PC-9 (cell line): ENCODE results near the gene BCAS3. TPM values are rescaled to one million over a fixed set of nuclear protein-coding genes. Genes with fewer than 3 reads are reported as not detected.

Source experiments
- BruUV-seq: library from RNA; stranded (reverse); fragments of 400-500 nt; replicated peaks from 2 replicates; lab custom pipeline; 2021; lab: Mats Ljungman, UMichigan
- CTCF ChIA-PET: fragments of 300-600 bp; sonication (Branson Sonifier 250); formaldehyde crosslinking; loops from one replicate; lab custom pipeline; 2022; ENCODE audit warnings: antibody characterized with exemption; lab: Charles Lee
- POLR2A ChIA-PET: fragments of 300-600 bp; sonication (Branson Sonifier 250); formaldehyde crosslinking; loops from one replicate; lab custom pipeline; 2022; ENCODE audit warnings: antibody characterized with exemption; ENCODE audit not compliant: unreplicated experiment; lab: Charles Lee
- DNase-seq, 2 experiments: peaks; one replicate each; pipeline versions ENCODE4 v3.0.0 to v3.0.0-alpha.2; 2015 to 2022; ENCODE audit warnings: mixed read lengths in 1 of 2
- H2AFZ ChIP-seq: fragments of 200-600 bp; sonication (generic); 2 replicates; pipeline ENCODE4 v1.8.1; 2017; ENCODE audit warnings: antibody characterized with exemption
- H3F3A ChIP-seq: fragments of 200-600 bp; sonication (generic); 2 replicates; pipeline ENCODE4 v1.8.1; 2017; ENCODE audit warnings: antibody characterized with exemption, mild to moderate bottlenecking, low read depth; ENCODE audit not compliant: insufficient read depth
- H3K27ac ChIP-seq: fragments of 200-600 bp; sonication (generic); 2 replicates; pipeline ENCODE4 v1.6.1; 2016; ENCODE audit warnings: mixed run types
- H3K27me3 ChIP-seq: fragments of 200-600 bp; sonication (generic); 2 replicates; pipeline ENCODE4 v1.6.1; 2016; ENCODE audit warnings: low read depth, mixed run types; ENCODE audit not compliant: insufficient read depth
- H3K36me3 ChIP-seq: fragments of 200-600 bp; sonication (generic); 2 replicates; pipeline ENCODE4 v1.6.1; 2016; ENCODE audit warnings: low read depth, mixed run types
- H3K4me1 ChIP-seq: fragments of 200-600 bp; sonication (generic); replicated peaks from 2 replicates; pipeline ENCODE4 v1.6.1; 2016; ENCODE audit warnings: mixed run types; ENCODE audit not compliant: insufficient read depth
- H3K4me2 ChIP-seq: fragments of 200-600 bp; sonication (generic); 2 replicates; pipeline ENCODE4 v1.6.1; 2017; ENCODE audit warnings: mixed run types
- H3K4me3 ChIP-seq: fragments of 200-600 bp; sonication (generic); 2 replicates; pipeline ENCODE4 v1.6.1; 2016; ENCODE audit warnings: mixed run types
- H3K79me2 ChIP-seq: fragments of 200-600 bp; sonication (generic); 2 replicates; pipeline ENCODE4 v1.6.1; 2017; ENCODE audit warnings: low read depth, mixed run types
- H3K9me2 ChIP-seq: fragments of 200-600 bp; sonication (generic); 2 replicates; pipeline ENCODE4 v1.8.1; 2017; ENCODE audit warnings: mild to moderate bottlenecking; ENCODE audit not compliant: insufficient read depth
- H3K9me3 ChIP-seq: fragments of 200-600 bp; sonication (generic); 2 replicates; pipeline ENCODE4 v1.8.1; 2016; ENCODE audit warnings: low read depth; ENCODE audit not compliant: insufficient read depth
- H4K20me1 ChIP-seq: fragments of 200-600 bp; sonication (generic); 2 replicates; pipeline ENCODE4 v1.8.1; 2017; ENCODE audit not compliant: insufficient read depth
- CTCF ChIP-seq: fragments of 200-600 bp; sonication (generic); conservative IDR thresholded peaks from 2 replicates; pipeline ENCODE4 v1.6.1; 2017; ENCODE audit warnings: mixed run types, antibody characterized with exemption, mild to moderate bottlenecking, moderate library complexity
- EZH2 ChIP-seq: fragments of 200-600 bp; sonication (generic); IDR thresholded peaks from 2 replicates; pipeline ENCODE4 v1.8.0; 2017; ENCODE audit warnings: antibody characterized with exemption, low read depth
- intact Hi-C: fragments of 100-400 bp; cut with micrococcal nuclease; formaldehyde crosslinking; loops from one replicate; pipeline ENCODE4 v1.10.0; 2022; ENCODE audit not compliant: unreplicated experiment
- total RNA-seq: library from RNA; stranded (reverse); gene quantifications from 2 replicates; pipeline ENCODE4 v1.2.3, GENCODE V29; 2021

The BCAS3 gene
- total RNA-seq, 1 experiment from 2014 or later: 26.0 TPM

- ChIA-PET CTCF (no interaction called here), POLR2A (no interaction called here)
- Histone ChIP-seq H2AFZ (no peak overlapping the region), H3K27me3 (no peaks in the 10 kb centered on the region), H3K9me3 (no peaks in the 10 kb centered on the region), H3F3A (peaks cover 5% of the 10 kb centered on the region; the same call in 1 of the 2 replicates), H3K9me2 (no peaks in the 10 kb centered on the region), H3K79me2 (no peaks in the 10 kb centered on the region), H3K36me3 (no peaks in the 10 kb centered on the region), H3K27ac (no peak overlapping the region), H4K20me1 (no peaks in the 10 kb centered on the region), H3K4me2 (no peak overlapping the region), H3K4me3 (no peak overlapping the region), H3K4me1 (peaks cover 29% of the 10 kb centered on the region)
- TF ChIP-seq EZH2: no peak
- TF ChIP-seq CTCF: no peak
- intact Hi-C loops: no loop called here
- no TSS peak for BruUV-seq
- no peak for DNase-seq
Measured at GRCh38 chr17:61364463-61364846, 686.8 kb downstream of the BCAS3 start.

GRCh38 chr17:61366076-61366714 lies 688.5 kb downstream of the BCAS3 start:
- no peaks in the 10 kb centered on the region for H3K79me2 ChIP-seq
- no peaks in the 10 kb centered on the region for H3K9me2 ChIP-seq
- TF ChIP-seq EZH2: no peak
- no peak for TF ChIP-seq CTCF

GRCh38 chr17:61366715-61367413 lies 689.2 kb downstream of the BCAS3 start:
- no TSS peak for BruUV-seq
- no peaks in the 10 kb centered on the region for H4K20me1 ChIP-seq
- no peak for TF ChIP-seq EZH2
- TF ChIP-seq CTCF: no peak
- H3K4me2 ChIP-seq: no peak overlapping the region
- no peak overlapping the region for H3K27ac ChIP-seq
- no peaks in the 10 kb centered on the region for H3K9me2 ChIP-seq
- H2AFZ ChIP-seq: no peak overlapping the region
- POLR2A ChIA-PET: interaction anchor here (0.5 kb wide), 1 partner anchor 67 kb away, joined by 4 read pairs; no protein-coding TSS in a partner anchor
- DNase-seq: no peak
- H3K36me3 ChIP-seq: no peaks in the 10 kb centered on the region
- H3F3A ChIP-seq: no peaks in the 10 kb centered on the region
- no peaks in the 10 kb centered on the region for H3K27me3 ChIP-seq
- H3K79me2 ChIP-seq: no peaks in the 10 kb centered on the region
- CTCF ChIA-PET: no interaction called here
- peaks cover 12% of the 10 kb centered on the region for H3K4me1 ChIP-seq
- H3K9me3 ChIP-seq: no peaks in the 10 kb centered on the region
- no peak overlapping the region for H3K4me3 ChIP-seq
- intact Hi-C loops: no loop called here

More at GRCh38 chr17:61366076-61366714, 688.5 kb downstream of the BCAS3 start:
- Histone ChIP-seq H3K4me1 (peaks cover 18% of the 10 kb centered on the region), H2AFZ (no peak overlapping the region), H3K4me2 (no peak overlapping the region), H3K4me3 (no peak overlapping the region), H3K9me3 (no peaks in the 10 kb centered on the region), H3K27me3 (no peaks in the 10 kb centered on the region), H4K20me1 (no peaks in the 10 kb centered on the region), H3K36me3 (no peaks in the 10 kb centered on the region), H3F3A (peaks cover 5% of the 10 kb centered on the region; the same call in 1 of the 2 replicates), H3K27ac (no peak overlapping the region)
- BruUV-seq: no TSS peak
- no peak for DNase-seq
- ChIA-PET POLR2A (interaction anchor here (0.5 kb wide), 1 partner anchor 66 kb away, joined by 4 read pairs; no protein-coding TSS in a partner anchor), CTCF (no interaction called here)
- intact Hi-C loops: no loop called here
